Activated naive CD4-positive, alpha-beta T cell treated with anti-CD3 and anti-CD28 coated beads for 36 hours (primary cell): ENCODE data around the gene CYP27A1. TPM values are rescaled to one million over a fixed set of nuclear protein-coding genes. Genes with fewer than 3 reads are reported as not detected.

Experiments used
- CTCF ChIA-PET: fragments of 350-600 bp; sonication (Branson Sonifier 250); formaldehyde crosslinking; loops from one replicate; lab custom pipeline; 2021; ENCODE audit warnings: antibody characterized with exemption; lab: Charles Lee
- DNase-seq: peaks from one replicate; pipeline ENCODE4 v3.0.0-alpha.2; 2020
- H3K27ac Mint-ChIP-seq: one replicate; pipeline ENCODE4 v1.8.0; 2021; ENCODE audit warnings: mild to moderate bottlenecking, mixed read lengths
- H3K27me3 Mint-ChIP-seq: one replicate; pipeline ENCODE4 v1.8.0; 2021; ENCODE audit warnings: low read depth, mixed read lengths
- H3K36me3 Mint-ChIP-seq: one replicate; pipeline ENCODE4 v1.8.0; 2021; ENCODE audit warnings: low read depth, mixed read lengths
- H3K4me1 Mint-ChIP-seq: one replicate; pipeline ENCODE4 v1.8.0; 2021; ENCODE audit warnings: low read depth, mixed read lengths
- H3K4me3 Mint-ChIP-seq: one replicate; pipeline ENCODE4 v1.8.0; 2021; ENCODE audit warnings: mild to moderate bottlenecking, moderate library complexity, mixed read lengths
- H3K9me3 Mint-ChIP-seq: one replicate; pipeline ENCODE4 v1.8.0; 2021; ENCODE audit warnings: mixed read lengths
- intact Hi-C: fragments of 100-400 bp; cut with micrococcal nuclease; formaldehyde crosslinking; loops from one replicate; pipeline ENCODE4 v1.15.1; 2023
- total RNA-seq, 2 experiments: library from RNA; stranded (reverse); gene quantifications; one replicate each; pipeline ENCODE4 v1.2.3, GENCODE V29; 2021

CYP27A1 gene
- total RNA-seq, result not detected

GRCh38 chr2:218781691-218782527 is at the start of gene CYP27A1:
Gene CYP27A1, plus strand, starts transcription at chr2:218782147. Its CDS starts 36 bp downstream, at chr2:218782183.
- Mint-ChIP-seq H3K9me3 (peaks cover 8% of the 10 kb centered on the region), H3K36me3 (peaks cover 8% of the 10 kb centered on the region), H3K27ac (no peak within 1 kb of the TSS), H3K27me3 (peaks cover 40% of the 10 kb centered on the region), H3K4me3 (no peak within 1 kb of the TSS), H3K4me1 (peaks cover 3% of the 10 kb centered on the region)
- DNase-seq, result no peak
- intact Hi-C loops, result no loop called here
- CTCF ChIA-PET, result interaction anchor here (0.6 to 1.0 kb wide), 3 partner anchors 10 to 897 kb away, joined by 3 to 4 read pairs (median 3); no protein-coding TSS in a partner anchor

GRCh38 chr2:218732761-218733158 is 49.2 kb upstream of the CYP27A1 start:
- Mint-ChIP-seq H3K4me1 (peaks cover 18% of the 10 kb centered on the region), H3K4me3 (no peak overlapping the region), H3K27ac (peak overlapping the region; percentile 20), H3K27me3 (no peaks in the 10 kb centered on the region), H3K9me3 (peaks cover under 1% of the 10 kb centered on the region), H3K36me3 (peaks cover 23% of the 10 kb centered on the region)
- DNase-seq, result no peak
- intact Hi-C loops, result loop anchor here (5.0 kb wide), 1 partner anchor 175 kb away; no protein-coding TSS in a partner anchor
- CTCF ChIA-PET, result interaction anchor here (0.7 to 1.5 kb wide), 2 partner anchors 115 to 165 kb away, joined by 3 to 6 read pairs; no protein-coding TSS in a partner anchor

GRCh38 chr2:218733171-218734021 is 48.6 kb upstream of the CYP27A1 start:
- peak; percentile 57 for DNase-seq
- Mint-ChIP-seq H3K36me3 (peaks cover 26% of the 10 kb centered on the region), H3K4me1 (peaks cover 17% of the 10 kb centered on the region), H3K4me3 (no peak overlapping the region), H3K9me3 (no peaks in the 10 kb centered on the region), H3K27ac (peak overlapping the region; percentile 20), H3K27me3 (no peaks in the 10 kb centered on the region)
- intact Hi-C loops, result loop anchor here (5.0 kb wide), 1 partner anchor 174 kb away; no protein-coding TSS in a partner anchor
- CTCF ChIA-PET, result interaction anchor here (1.5 kb wide), 1 partner anchor 114 kb away, joined by 6 read pairs; no protein-coding TSS in a partner anchor

- no peaks in the 10 kb centered on the region for H3K27me3 Mint-ChIP-seq
- H3K9me3 Mint-ChIP-seq, result no peaks in the 10 kb centered on the region
- H3K4me3 Mint-ChIP-seq, result no peak overlapping the region
- H3K4me1 Mint-ChIP-seq, result peaks cover 17% of the 10 kb centered on the region
- no peak overlapping the region for H3K27ac Mint-ChIP-seq
- intact Hi-C loops, result loop anchor here (5.0 kb wide), 1 partner anchor 173 kb away; no protein-coding TSS in a partner anchor
- CTCF ChIA-PET, result no interaction called here
- no peak for DNase-seq
- H3K36me3 Mint-ChIP-seq, result peaks cover 24% of the 10 kb centered on the region
Observed at GRCh38 chr2:218734190-218734975, 47.6 kb upstream of the CYP27A1 start.

GRCh38 chr2:218736531-218736930 is 45.4 kb upstream of the CYP27A1 start:
- Mint-ChIP-seq H3K27ac (no peak overlapping the region), H3K9me3 (no peaks in the 10 kb centered on the region), H3K4me1 (peaks cover 16% of the 10 kb centered on the region), H3K36me3 (peaks cover 31% of the 10 kb centered on the region), H3K27me3 (no peaks in the 10 kb centered on the region), H3K4me3 (no peak overlapping the region)
- DNase-seq, result no peak
- intact Hi-C loops, result no loop called here
- CTCF ChIA-PET, result interaction anchor here (0.6 kb wide), 1 partner anchor 10 kb away, joined by 5 read pairs; no protein-coding TSS in a partner anchor

GRCh38 chr2:218743068-218743467 is 38.9 kb upstream of the CYP27A1 start:
- CTCF ChIA-PET, result interaction anchor here (0.6 kb wide), 1 partner anchor 50 kb away, joined by 3 read pairs; no protein-coding TSS in a partner anchor
- intact Hi-C loops, result no loop called here
- Mint-ChIP-seq H3K27me3 (no peaks in the 10 kb centered on the region), H3K4me1 (peaks cover 20% of the 10 kb centered on the region), H3K4me3 (no peak overlapping the region), H3K9me3 (no peaks in the 10 kb centered on the region), H3K27ac (no peak overlapping the region), H3K36me3 (peaks cover 44% of the 10 kb centered on the region)
- no peak for DNase-seq

- Mint-ChIP-seq H3K4me1 (peaks cover 20% of the 10 kb centered on the region), H3K27me3 (no peaks in the 10 kb centered on the region), H3K36me3 (peaks cover 45% of the 10 kb centered on the region), H3K4me3 (no peak overlapping the region), H3K27ac (peak overlapping the region; percentile 22), H3K9me3 (no peaks in the 10 kb centered on the region)
- CTCF ChIA-PET, result interaction anchor here (0.8 kb wide), 1 partner anchor 259 kb away, joined by 3 read pairs; no protein-coding TSS in a partner anchor
- DNase-seq, result peak; percentile 17
- intact Hi-C loops, result no loop called here
Observed at GRCh38 chr2:218744615-218745014, 37.3 kb upstream of the CYP27A1 start.

- peaks cover 41% of the 10 kb centered on the region for H3K36me3 Mint-ChIP-seq
- no peaks in the 10 kb centered on the region for H3K27me3 Mint-ChIP-seq
- H3K9me3 Mint-ChIP-seq, result no peaks in the 10 kb centered on the region
- H3K4me1 Mint-ChIP-seq, result peaks cover 20% of the 10 kb centered on the region
- DNase-seq, result no peak
- CTCF ChIA-PET, result no interaction called here
- intact Hi-C loops, result no loop called here
- no peak overlapping the region for H3K4me3 Mint-ChIP-seq
- no peak overlapping the region for H3K27ac Mint-ChIP-seq
Observed at GRCh38 chr2:218745160-218745558, 36.8 kb upstream of the CYP27A1 start.

GRCh38 chr2:218745559-218746469 is 36.1 kb upstream of the CYP27A1 start:
- DNase-seq, result no peak
- Mint-ChIP-seq H3K27ac (no peak overlapping the region), H3K36me3 (peaks cover 39% of the 10 kb centered on the region), H3K27me3 (no peaks in the 10 kb centered on the region), H3K4me1 (peaks cover 20% of the 10 kb centered on the region), H3K4me3 (no peak overlapping the region), H3K9me3 (no peaks in the 10 kb centered on the region)
- intact Hi-C loops, result no loop called here
- CTCF ChIA-PET, result interaction anchor here (0.8 to 1.5 kb wide), 2 partner anchors 17 to 19 kb away, joined by 3 read pairs; no protein-coding TSS in a partner anchor

GRCh38 chr2:218746470-218746795 is 35.5 kb upstream of the CYP27A1 start:
- Mint-ChIP-seq H3K27ac (no peak overlapping the region), H3K27me3 (no peaks in the 10 kb centered on the region), H3K36me3 (peaks cover 38% of the 10 kb centered on the region), H3K9me3 (no peaks in the 10 kb centered on the region), H3K4me1 (peaks cover 20% of the 10 kb centered on the region), H3K4me3 (no peak overlapping the region)
- no peak for DNase-seq
- CTCF ChIA-PET, result interaction anchor here (0.8 to 1.5 kb wide), 2 partner anchors 18 to 19 kb away, joined by 3 read pairs; no protein-coding TSS in a partner anchor
- intact Hi-C loops, result no loop called here
